KMS-11 (cell line): Measurements from ENCODE around the gene CFAP45.

ENCODE experiments used
- H2AFZ ChIP-seq: fragments of 200-600 bp; sonication (generic); 2 replicates; pipeline ENCODE4 v1.6.1; 2016; ENCODE audit warnings: antibody characterized with exemption, mixed run types, low read depth
- H3K27ac ChIP-seq: fragments of 200-600 bp; sonication (generic); 2 replicates; pipeline ENCODE4 v1.6.1; 2016; ENCODE audit warnings: mild to moderate bottlenecking, mixed run types
- H3K27me3 ChIP-seq: fragments of 200-600 bp; sonication (generic); 2 replicates; pipeline ENCODE4 v1.6.1; 2017; ENCODE audit warnings: mild to moderate bottlenecking, low read depth, mixed run types, moderate library complexity; ENCODE audit not compliant: insufficient read depth
- H3K36me3 ChIP-seq: fragments of 200-600 bp; sonication (generic); 2 replicates; pipeline ENCODE4 v1.6.1; 2017; ENCODE audit warnings: mild to moderate bottlenecking, mixed run types; ENCODE audit not compliant: insufficient read depth
- H3K4me1 ChIP-seq: fragments of 200-600 bp; sonication (generic); 2 replicates; pipeline ENCODE4 v1.6.1; 2016; ENCODE audit warnings: mild to moderate bottlenecking, low read depth, mixed run types; ENCODE audit not compliant: poor library complexity, severe bottlenecking
- H3K4me2 ChIP-seq: fragments of 200-600 bp; sonication (generic); 2 replicates; pipeline ENCODE4 v1.7.0; 2016; ENCODE audit warnings: mild to moderate bottlenecking, mixed run types
- H3K4me3 ChIP-seq: fragments of 200-600 bp; sonication (generic); IDR thresholded peaks from 2 replicates; pipeline ENCODE4 v1.6.1; 2017; ENCODE audit warnings: low read depth, low read length, mixed read lengths; ENCODE audit not compliant: insufficient read depth
- H3K79me2 ChIP-seq: fragments of 200-600 bp; sonication (generic); 2 replicates; pipeline ENCODE4 v1.6.1; 2016; ENCODE audit warnings: low read depth, mixed run types; ENCODE audit not compliant: insufficient read depth
- H3K9ac ChIP-seq: fragments of 200-600 bp; sonication (generic); 2 replicates; pipeline ENCODE4 v1.6.1; 2016; ENCODE audit warnings: mild to moderate bottlenecking, mixed run types
- H4K20me1 ChIP-seq: fragments of 200-600 bp; sonication (generic); 2 replicates; pipeline ENCODE4 v1.6.1; 2016; ENCODE audit warnings: mild to moderate bottlenecking, mixed run types; ENCODE audit not compliant: insufficient read depth
- TF ChIP-seq, protein P1 (sequence below): fragments of 200-600 bp; sonication (generic); conservative IDR thresholded peaks from 2 replicates; pipeline ENCODE4 v1.6.1; 2017; ENCODE audit warnings: low read depth, mild to moderate bottlenecking, antibody characterized with exemption, low read length, moderate library complexity, mixed read lengths

The CFAP45 gene

DNA sequence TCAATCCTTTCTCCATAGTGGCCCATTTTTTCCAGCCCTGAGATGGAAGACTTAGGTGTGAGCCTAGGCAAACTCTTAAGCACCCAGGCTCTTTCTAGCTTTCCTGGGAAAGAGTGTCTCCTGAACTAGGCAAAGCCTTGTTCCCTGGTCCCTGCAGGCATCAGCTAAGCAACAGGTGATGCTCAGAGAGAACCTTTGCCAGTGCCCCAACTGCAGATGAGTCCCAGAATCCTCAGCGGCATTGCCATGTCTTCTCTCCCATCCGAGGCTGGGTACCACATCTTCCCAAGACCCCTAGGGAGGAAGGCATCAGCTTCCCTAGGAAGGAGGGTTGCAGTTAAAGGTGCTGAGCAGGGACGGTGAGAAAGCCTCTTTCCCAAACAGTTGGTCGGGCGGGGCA, 29.3 kb downstream of the CFAP45 start:
- no peak overlapping the region for H3K4me2 ChIP-seq
- no peaks in the 10 kb centered on the region for H3K36me3 ChIP-seq
- H3K4me1 ChIP-seq, result peaks cover 31% of the 10 kb centered on the region
- no peaks in the 10 kb centered on the region for H3K27me3 ChIP-seq
- H4K20me1 ChIP-seq, result no peaks in the 10 kb centered on the region
- no peak overlapping the region for H3K27ac ChIP-seq
- TF ChIP-seq, protein P1, sequence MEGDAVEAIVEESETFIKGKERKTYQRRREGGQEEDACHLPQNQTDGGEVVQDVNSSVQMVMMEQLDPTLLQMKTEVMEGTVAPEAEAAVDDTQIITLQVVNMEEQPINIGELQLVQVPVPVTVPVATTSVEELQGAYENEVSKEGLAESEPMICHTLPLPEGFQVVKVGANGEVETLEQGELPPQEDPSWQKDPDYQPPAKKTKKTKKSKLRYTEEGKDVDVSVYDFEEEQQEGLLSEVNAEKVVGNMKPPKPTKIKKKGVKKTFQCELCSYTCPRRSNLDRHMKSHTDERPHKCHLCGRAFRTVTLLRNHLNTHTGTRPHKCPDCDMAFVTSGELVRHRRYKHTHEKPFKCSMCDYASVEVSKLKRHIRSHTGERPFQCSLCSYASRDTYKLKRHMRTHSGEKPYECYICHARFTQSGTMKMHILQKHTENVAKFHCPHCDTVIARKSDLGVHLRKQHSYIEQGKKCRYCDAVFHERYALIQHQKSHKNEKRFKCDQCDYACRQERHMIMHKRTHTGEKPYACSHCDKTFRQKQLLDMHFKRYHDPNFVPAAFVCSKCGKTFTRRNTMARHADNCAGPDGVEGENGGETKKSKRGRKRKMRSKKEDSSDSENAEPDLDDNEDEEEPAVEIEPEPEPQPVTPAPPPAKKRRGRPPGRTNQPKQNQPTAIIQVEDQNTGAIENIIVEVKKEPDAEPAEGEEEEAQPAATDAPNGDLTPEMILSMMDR, result no peak
- H2AFZ ChIP-seq, result no peak overlapping the region
- no peak overlapping the region for H3K4me3 ChIP-seq
- H3K79me2 ChIP-seq, result no peaks in the 10 kb centered on the region
- no peak overlapping the region for H3K9ac ChIP-seq

DNA sequence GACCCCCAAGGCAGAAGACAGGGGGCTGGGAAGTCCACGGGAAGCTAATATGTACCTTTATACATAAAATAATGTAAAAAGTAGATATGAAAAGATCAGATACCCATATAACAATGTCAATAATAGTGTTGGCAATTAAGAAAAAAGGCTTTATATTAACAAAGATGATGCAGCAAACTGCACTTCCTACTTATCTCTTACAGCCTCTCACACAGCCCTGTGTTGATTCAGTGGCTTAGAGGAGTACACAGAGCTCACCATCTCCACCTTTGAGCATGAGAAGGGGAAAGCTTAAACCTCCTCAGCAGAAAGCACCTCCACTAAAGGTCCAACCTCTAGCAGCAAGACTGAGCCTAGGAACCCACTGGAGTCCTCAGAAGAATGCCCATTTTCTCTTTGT, 30.4 kb downstream of the CFAP45 start:
- no peaks in the 10 kb centered on the region for H4K20me1 ChIP-seq
- no peaks in the 10 kb centered on the region for H3K79me2 ChIP-seq
- no peaks in the 10 kb centered on the region for H3K36me3 ChIP-seq
- TF ChIP-seq, protein P1, result no peak
- H2AFZ ChIP-seq, result peak overlapping the region; percentile 66
- peak overlapping the region; percentile 76 for H3K27ac ChIP-seq
- H3K4me1 ChIP-seq, result peaks cover 31% of the 10 kb centered on the region
- no peaks in the 10 kb centered on the region for H3K27me3 ChIP-seq
- peak overlapping the region; percentile 54 for H3K9ac ChIP-seq
- H3K4me3 ChIP-seq, result peak overlapping the region; percentile 73
- H3K4me2 ChIP-seq, result peak overlapping the region; percentile 71

DNA sequence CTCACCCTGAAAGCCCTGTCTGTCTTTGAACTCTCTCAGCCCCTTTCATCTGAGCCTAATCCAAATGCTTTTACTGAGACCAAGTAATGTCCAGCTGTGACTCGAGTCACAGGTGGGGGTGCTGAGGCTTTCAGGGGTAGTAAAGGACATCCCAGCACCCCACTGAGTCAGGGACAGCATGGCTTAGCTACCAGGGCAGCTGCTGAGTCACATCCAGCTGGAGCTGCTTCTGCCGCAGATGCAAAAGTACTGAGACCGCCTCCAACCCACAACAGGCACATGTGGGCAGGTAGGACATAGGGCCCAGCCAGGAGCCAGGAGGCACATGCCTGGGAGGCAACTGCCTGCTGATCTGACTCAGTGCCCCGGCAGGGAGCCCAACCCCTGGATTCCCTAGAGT, 30.8 kb downstream of the CFAP45 start:
- no peaks in the 10 kb centered on the region for H4K20me1 ChIP-seq
- H3K4me1 ChIP-seq, result peaks cover 31% of the 10 kb centered on the region
- H3K36me3 ChIP-seq, result no peaks in the 10 kb centered on the region
- TF ChIP-seq, protein P1, result no peak
- H2AFZ ChIP-seq, result peak overlapping the region; percentile 66
- H3K79me2 ChIP-seq, result no peaks in the 10 kb centered on the region
- peak overlapping the region; percentile 54 for H3K9ac ChIP-seq
- H3K27me3 ChIP-seq, result no peaks in the 10 kb centered on the region
- peak overlapping the region; percentile 76 for H3K27ac ChIP-seq
- peak overlapping the region; percentile 96 for H3K4me3 ChIP-seq
- H3K4me2 ChIP-seq, result peak overlapping the region; percentile 71

DNA sequence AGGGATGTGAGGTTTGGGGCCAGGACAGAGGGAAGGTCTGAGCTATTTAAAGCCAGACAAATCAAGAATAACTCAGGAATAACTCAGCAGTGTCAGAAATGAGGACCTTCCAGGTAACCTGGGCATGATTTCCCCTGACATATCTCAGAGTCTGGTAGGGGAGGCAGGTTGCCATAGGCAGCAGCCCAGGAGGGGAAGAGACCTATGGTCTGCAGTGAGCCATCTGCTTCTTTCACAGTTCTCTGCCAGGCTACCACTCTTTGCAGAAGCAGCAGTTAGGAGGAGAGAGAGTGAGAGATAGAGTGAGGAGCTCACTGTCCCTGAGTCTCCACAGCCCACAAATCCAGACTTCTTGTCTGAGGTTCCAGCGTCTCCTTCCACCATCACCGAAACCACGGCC, 31.2 kb downstream of the CFAP45 start:
- Histone ChIP-seq H2AFZ (peak overlapping the region; percentile 66), H3K27me3 (no peaks in the 10 kb centered on the region), H3K27ac (peak overlapping the region; percentile 76), H3K4me1 (peaks cover 31% of the 10 kb centered on the region), H3K4me2 (peak overlapping the region; percentile 71), H3K36me3 (no peaks in the 10 kb centered on the region), H3K79me2 (no peaks in the 10 kb centered on the region), H4K20me1 (no peaks in the 10 kb centered on the region), H3K9ac (peak overlapping the region; percentile 54), H3K4me3 (peak overlapping the region; percentile 96)
- TF ChIP-seq, protein P1, result no peak
